Glutamatergic neuron (in vitro differentiated cells): ENCODE results near the gene EFHD2. TPM values are rescaled to one million over a fixed set of nuclear protein-coding genes. Genes with fewer than 3 reads are reported as not detected.
A peak's percentile ranks its signal among the peaks of the same experiment; 100 is the strongest.
"Not testable (repeated sequence)": the region's sequence is repeated elsewhere in the genome, so short reads cannot be mapped to it uniquely, and the experiment has no call there.

Source experiments
- DNase-seq: peaks from one replicate; pipeline ENCODE4 v3.0.0; 2022
- H3K27ac Mint-ChIP-seq: one replicate; pipeline ENCODE4 v1.8.0; 2020; ENCODE audit warnings: mild to moderate bottlenecking, mixed read lengths, inconsistent platforms; ENCODE audit not compliant: unreplicated experiment
- H3K27me3 Mint-ChIP-seq: one replicate; pipeline ENCODE4 v1.8.0; 2020; ENCODE audit warnings: mild to moderate bottlenecking, moderate library complexity, mixed read lengths, inconsistent platforms; ENCODE audit not compliant: unreplicated experiment
- H3K36me3 Mint-ChIP-seq: one replicate; pipeline ENCODE4 v1.8.0; 2020; ENCODE audit warnings: mild to moderate bottlenecking, mixed read lengths, inconsistent platforms; ENCODE audit not compliant: unreplicated experiment
- H3K4me1 Mint-ChIP-seq: one replicate; pipeline ENCODE4 v1.8.0; 2020; ENCODE audit warnings: mild to moderate bottlenecking, low read depth, mixed read lengths, inconsistent platforms; ENCODE audit not compliant: unreplicated experiment
- H3K4me3 Mint-ChIP-seq: one replicate; pipeline ENCODE4 v1.8.0; 2020; ENCODE audit warnings: mild to moderate bottlenecking, mixed read lengths, inconsistent platforms; ENCODE audit not compliant: unreplicated experiment
- H3K9me3 Mint-ChIP-seq: one replicate; pipeline ENCODE4 v1.8.0; 2020; ENCODE audit warnings: mild to moderate bottlenecking, moderate library complexity, mixed read lengths, inconsistent platforms; ENCODE audit not compliant: unreplicated experiment
- CTCF ChIP-seq: fragments of 200-600 bp; sonication (generic); IDR thresholded peaks from one replicate; pipeline ENCODE4 v1.5.0; 2021; ENCODE audit not compliant: partially characterized antibody, unreplicated experiment
- total RNA-seq: library from RNA; stranded (reverse); fragmentation: NEBNext Ultra II Directional; extraction: Animal tissue kit (Norgen Biotek cat#: 25700); gene quantifications from one replicate; pipeline ENCODE4 v1.2.1, GENCODE V29; 2021; ENCODE audit not compliant: unreplicated experiment

The EFHD2 gene
- total RNA-seq, 1 donor from 2014 or later, result 2.6 TPM

- Mint-ChIP-seq H3K4me1 (peaks cover 12% of the 10 kb centered on the region), H3K27ac (peak overlapping the region; percentile 39), H3K36me3 (no peaks in the 10 kb centered on the region), H3K9me3 (no peaks in the 10 kb centered on the region), H3K4me3 (peak overlapping the region; percentile 61), H3K27me3 (peaks cover 3% of the 10 kb centered on the region)
- no peak for TF ChIP-seq CTCF
- DNase-seq, result peak; percentile 61
Measured at GRCh38 chr1:15459771-15460707, 50.4 kb downstream of the EFHD2 start.

- no peak overlapping the region for H3K4me3 Mint-ChIP-seq
- TF ChIP-seq CTCF, result no peak
- no peak overlapping the region for H3K27ac Mint-ChIP-seq
- peaks cover 12% of the 10 kb centered on the region for H3K4me1 Mint-ChIP-seq
- H3K27me3 Mint-ChIP-seq, result peaks cover 1% of the 10 kb centered on the region
- peaks cover 2% of the 10 kb centered on the region for H3K9me3 Mint-ChIP-seq
- H3K36me3 Mint-ChIP-seq, result no peaks in the 10 kb centered on the region
- no peak for DNase-seq
Measured at GRCh38 chr1:15460708-15461095, 51.0 kb downstream of the EFHD2 start.

DNA sequence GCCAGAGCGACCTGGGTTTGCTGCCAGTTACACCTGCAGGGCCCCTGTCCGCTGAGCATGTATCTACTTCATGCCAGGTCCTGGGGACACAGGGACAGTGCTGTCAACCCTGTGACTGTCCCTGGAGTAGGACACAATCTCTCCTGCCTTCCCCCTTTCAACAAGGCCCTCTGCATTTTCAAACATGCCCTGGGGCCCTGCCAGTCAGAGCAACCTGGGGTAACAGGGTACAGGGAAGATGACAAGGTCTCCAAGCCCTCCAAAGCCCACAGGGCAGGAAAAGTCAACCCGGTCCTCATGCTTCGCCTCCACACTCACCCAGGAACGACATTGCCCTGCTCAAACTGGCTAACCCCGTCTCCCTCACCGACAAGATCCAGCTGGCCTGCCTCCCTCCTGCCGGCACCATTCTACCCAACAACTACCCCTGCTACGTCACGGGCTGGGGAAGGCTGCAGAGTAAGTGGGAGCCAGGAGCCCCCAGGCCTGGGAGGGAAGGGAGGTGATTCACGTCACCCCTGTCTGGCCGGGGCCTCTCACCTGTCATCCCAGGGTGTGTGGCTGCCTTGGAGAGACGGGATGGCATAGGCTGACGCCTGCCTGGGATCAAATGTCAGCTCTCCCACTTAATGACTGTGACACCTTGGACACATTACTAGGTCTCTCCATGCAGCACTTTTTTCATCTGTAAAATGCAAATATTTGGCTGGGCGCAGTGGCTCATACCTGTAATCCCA, 53.5 kb downstream of the EFHD2 start:
- H3K9me3 Mint-ChIP-seq, H3K27me3 Mint-ChIP-seq, H3K4me3 Mint-ChIP-seq, DNase-seq, H3K36me3 Mint-ChIP-seq, H3K27ac Mint-ChIP-seq: not testable (repeated sequence)
- peaks cover 11% of the 10 kb centered on the region for H3K4me1 Mint-ChIP-seq

GRCh38 chr1:15463926-15464322, 54.2 kb downstream of the EFHD2 start:
- H3K9me3 Mint-ChIP-seq, H3K27me3 Mint-ChIP-seq, H3K36me3 Mint-ChIP-seq, H3K27ac Mint-ChIP-seq, H3K4me3 Mint-ChIP-seq, DNase-seq: not testable (repeated sequence)
- H3K4me1 Mint-ChIP-seq, result peaks cover 11% of the 10 kb centered on the region

GRCh38 chr1:15465674-15466073, 56.0 kb downstream of the EFHD2 start:
- no peak overlapping the region for H3K27ac Mint-ChIP-seq
- no peak for DNase-seq
- peaks cover 9% of the 10 kb centered on the region for H3K4me1 Mint-ChIP-seq
- H3K9me3 Mint-ChIP-seq, result peaks cover 10% of the 10 kb centered on the region
- no peak overlapping the region for H3K4me3 Mint-ChIP-seq
- H3K27me3 Mint-ChIP-seq, result peaks cover 12% of the 10 kb centered on the region
- TF ChIP-seq CTCF, result no peak
- H3K36me3 Mint-ChIP-seq, result no peaks in the 10 kb centered on the region

DNA sequence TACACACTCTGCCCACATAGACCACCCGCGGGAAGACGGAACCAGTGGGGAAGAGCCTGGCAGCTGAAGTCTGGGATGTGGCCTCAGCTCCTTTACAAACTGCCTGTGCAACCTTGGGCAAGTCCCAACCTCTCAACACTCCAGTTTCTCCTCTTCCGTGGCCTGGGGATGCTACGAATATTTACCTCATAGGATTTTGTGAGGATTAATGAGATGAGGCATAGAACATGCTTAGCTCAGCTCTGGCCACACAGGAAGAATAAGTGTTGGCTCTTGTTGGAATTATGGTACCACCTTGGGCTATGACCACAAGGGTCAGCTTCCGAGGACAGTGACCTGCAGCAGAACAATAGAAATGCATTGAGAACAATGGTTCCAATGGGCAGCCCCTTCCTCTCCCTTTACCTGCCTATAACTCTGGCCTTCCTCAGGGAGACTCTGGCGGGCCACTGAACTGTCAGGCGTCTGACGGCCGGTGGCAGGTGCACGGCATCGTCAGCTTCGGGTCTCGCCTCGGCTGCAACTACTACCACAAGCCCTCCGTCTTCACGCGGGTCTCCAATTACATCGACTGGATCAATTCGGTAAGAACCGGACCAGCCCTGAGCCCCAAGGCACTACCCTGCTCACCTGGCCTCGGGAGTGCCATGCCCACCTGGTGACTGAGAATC, 57.4 kb downstream of the EFHD2 start:
- H3K9me3 Mint-ChIP-seq, result peaks cover 10% of the 10 kb centered on the region
- not testable (repeated sequence) for H3K4me3 Mint-ChIP-seq, H3K27ac Mint-ChIP-seq

More for the DNA sequence above, 57.4 kb downstream of the EFHD2 start:
- not testable (repeated sequence) for H3K36me3 Mint-ChIP-seq, DNase-seq, H3K4me1 Mint-ChIP-seq
- peaks cover 12% of the 10 kb centered on the region for H3K27me3 Mint-ChIP-seq
